Prostate gland (tissue), 2 donors: ENCODE measurements around the gene CDKN1A. TPM values are rescaled to one million over a fixed set of nuclear protein-coding genes. Genes with fewer than 3 reads are reported as not detected.

Source experiments
- DNase-seq: peaks from one replicate; pipeline ENCODE4 v3.0.0-alpha.2; 2019; ENCODE audit warnings: low spot score
- H3K27ac ChIP-seq, 2 donors: fragments of 200-600 bp; sonication (generic); 2 replicates each; pipeline ENCODE4 v1.5.1; 2017 to 2019
- H3K27me3 ChIP-seq: fragments of 200-600 bp; sonication (generic); replicated peaks from 2 replicates; pipeline ENCODE4 v1.5.1; 2019; ENCODE audit not compliant: insufficient read depth
- H3K36me3 ChIP-seq, 2 donors: fragments of 200-600 bp; sonication (generic); 1 replicate in 1 of 2; 2 replicates in 1 of 2; pipeline versions ENCODE4 v1.5.1 to v1.8.1; 2017 to 2019
- H3K4me1 ChIP-seq: fragments of 200-600 bp; sonication (generic); replicated peaks from 2 replicates; pipeline ENCODE4 v1.5.1; 2019
- H3K4me3 ChIP-seq, 2 donors: fragments of 200-600 bp; sonication (generic); 2 replicates each; pipeline ENCODE4 v1.5.1; 2017 to 2019
- H3K9me3 ChIP-seq: fragments of 200-600 bp; sonication (generic); 2 replicates; pipeline ENCODE4 v1.5.1; 2017
- POLR2A ChIP-seq: fragments of 450-650 bp; IDR thresholded peaks from one replicate; pipeline ENCODE4 v1.6.1; 2016; ENCODE audit warnings: antibody characterized with exemption, mild to moderate bottlenecking
- POLR2AphosphoS5 ChIP-seq: sonication (generic); formaldehyde crosslinking; IDR thresholded peaks from one replicate; pipeline ENCODE4 v1.6.1; 2017; ENCODE audit warnings: antibody characterized with exemption
- WGBS: methylation state at CpG from one replicate; pipeline ENCODE4 v1.1.5; 2018; 5-methylcytosine and 5-hydroxymethylcytosine counted together
- intact Hi-C: fragments of 100-400 bp; cut with DNase I; formaldehyde crosslinking; loops from one replicate; pipeline ENCODE4 v1.14.2; 2022
- total RNA-seq, 2 donors: library from RNA; depleted of rRNA; stranded (reverse); fragments of >200 nt; gene quantifications; one replicate each; pipeline ENCODE4 v1.1.0, GENCODE V29; 2016
- TF ChIP-seq, protein P1 (sequence below), 4 experiments: fragments of 200-600 bp in 2 of 4; fragments of 450-650 bp in 2 of 4; sonication (generic) in 2 of 4; IDR thresholded peaks; 1 replicate in 3 of 4; 2 replicates in 1 of 4; pipeline ENCODE4 v1.5.1; 2016 to 2019; ENCODE audit warnings: antibody characterized with exemption in 4 of 4, mild to moderate bottlenecking in 2 of 4, moderate library complexity in 2 of 4

CDKN1A gene
- total RNA-seq, 2 donors from 2014 or later: 69.7 to 148 TPM

DNA sequence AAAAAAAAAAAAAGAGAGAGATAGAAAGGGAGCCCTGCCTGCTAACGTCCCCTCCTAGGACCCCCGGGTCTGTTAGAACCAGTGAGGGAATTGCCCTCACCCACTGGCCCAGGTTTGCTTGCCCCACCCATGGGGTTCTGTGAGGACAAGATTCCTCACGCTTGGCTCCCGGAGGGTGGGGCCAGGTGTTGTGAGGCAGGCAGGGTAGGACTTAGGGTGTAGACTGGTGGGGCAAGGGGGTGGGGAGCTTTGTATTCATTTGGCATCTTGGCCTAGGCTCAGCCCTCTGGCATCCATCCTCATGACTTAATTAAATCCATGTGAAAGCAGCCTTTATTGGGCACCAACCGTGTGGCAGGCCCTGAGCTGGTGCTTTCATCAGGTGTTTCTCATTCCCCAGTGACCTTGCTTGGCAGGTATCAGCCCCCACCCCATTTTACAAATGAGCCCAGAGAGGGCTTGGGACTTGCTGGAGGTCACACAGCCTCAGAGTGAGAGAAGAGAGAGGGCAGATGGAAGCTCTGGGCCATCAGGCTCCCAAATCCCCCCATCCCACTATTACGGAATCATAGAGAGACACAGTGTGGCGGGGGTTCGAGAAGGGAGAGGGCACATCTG is 38.1 kb downstream of the CDKN1A start:
- WGBS: 68% methylated on average over 8 of the region's 8 CpGs
- intact Hi-C loops: no loop called here

GRCh38 chr6:36717231-36717825 is 38.8 kb downstream of the CDKN1A start:
- no peaks in the 10 kb centered on the region for H3K27me3 ChIP-seq
- H3K4me1 ChIP-seq: no peaks in the 10 kb centered on the region
- no peaks in the 10 kb centered on the region for H3K36me3 ChIP-seq
- no peak overlapping the region for H3K27ac ChIP-seq
- intact Hi-C loops: no loop called here
- no peaks in the 10 kb centered on the region for H3K9me3 ChIP-seq
- no peak for TF ChIP-seq POLR2AphosphoS5
- TF ChIP-seq POLR2A: no peak
- TF ChIP-seq, protein P1, sequence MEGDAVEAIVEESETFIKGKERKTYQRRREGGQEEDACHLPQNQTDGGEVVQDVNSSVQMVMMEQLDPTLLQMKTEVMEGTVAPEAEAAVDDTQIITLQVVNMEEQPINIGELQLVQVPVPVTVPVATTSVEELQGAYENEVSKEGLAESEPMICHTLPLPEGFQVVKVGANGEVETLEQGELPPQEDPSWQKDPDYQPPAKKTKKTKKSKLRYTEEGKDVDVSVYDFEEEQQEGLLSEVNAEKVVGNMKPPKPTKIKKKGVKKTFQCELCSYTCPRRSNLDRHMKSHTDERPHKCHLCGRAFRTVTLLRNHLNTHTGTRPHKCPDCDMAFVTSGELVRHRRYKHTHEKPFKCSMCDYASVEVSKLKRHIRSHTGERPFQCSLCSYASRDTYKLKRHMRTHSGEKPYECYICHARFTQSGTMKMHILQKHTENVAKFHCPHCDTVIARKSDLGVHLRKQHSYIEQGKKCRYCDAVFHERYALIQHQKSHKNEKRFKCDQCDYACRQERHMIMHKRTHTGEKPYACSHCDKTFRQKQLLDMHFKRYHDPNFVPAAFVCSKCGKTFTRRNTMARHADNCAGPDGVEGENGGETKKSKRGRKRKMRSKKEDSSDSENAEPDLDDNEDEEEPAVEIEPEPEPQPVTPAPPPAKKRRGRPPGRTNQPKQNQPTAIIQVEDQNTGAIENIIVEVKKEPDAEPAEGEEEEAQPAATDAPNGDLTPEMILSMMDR (IDR thresholded peaks at IDR 0.05): no peak
- H3K4me3 ChIP-seq: no peak overlapping the region
- DNase-seq: no peak
- 74% methylated on average over 13 of the region's 13 CpGs for whole genome bisulfite sequencing

More for the DNA sequence above, 38.1 kb downstream of the CDKN1A start:
- TF ChIP-seq POLR2A (no peak), POLR2AphosphoS5 (no peak)
- TF ChIP-seq, protein P1 (IDR thresholded peaks at IDR 0.05): no peak
- no peak overlapping the region for H3K27ac ChIP-seq
- no peak for DNase-seq
- H3K4me1 ChIP-seq: no peaks in the 10 kb centered on the region
- no peaks in the 10 kb centered on the region for H3K27me3 ChIP-seq
- H3K36me3 ChIP-seq: no peaks in the 10 kb centered on the region
- no peaks in the 10 kb centered on the region for H3K9me3 ChIP-seq
- no peak overlapping the region for H3K4me3 ChIP-seq

DNA sequence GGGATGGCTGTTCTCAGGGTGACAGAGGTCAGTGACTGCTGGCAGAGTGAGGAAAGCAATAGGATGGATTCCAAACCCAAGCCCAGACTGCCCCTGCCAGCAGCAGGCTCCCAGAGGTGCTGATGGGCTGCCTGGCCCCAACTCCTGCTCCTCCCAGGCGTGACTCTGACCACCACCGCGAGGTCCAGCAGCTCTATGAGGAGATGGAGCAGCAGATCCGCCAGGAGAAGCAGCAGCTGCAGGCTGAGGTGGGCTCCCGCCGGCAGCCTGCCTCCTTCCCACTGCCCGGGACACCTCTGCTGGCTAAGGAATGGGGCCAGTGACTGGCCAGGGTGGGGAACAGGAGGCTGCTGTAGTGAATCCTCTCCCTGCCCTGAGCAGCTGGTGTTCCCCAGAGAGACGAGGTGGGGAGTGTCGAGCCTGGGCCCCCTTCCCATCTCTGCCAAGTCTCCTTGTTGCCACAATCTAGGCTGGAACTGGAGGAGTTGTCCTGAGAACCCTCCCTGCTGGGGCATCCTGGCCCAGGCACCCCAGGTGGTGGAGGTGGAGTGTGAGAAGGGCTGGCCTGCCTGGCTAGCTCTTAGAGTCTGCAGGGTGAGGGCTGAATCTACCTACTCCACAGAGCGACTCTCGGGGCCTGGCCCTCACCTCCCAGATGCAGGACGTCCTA is 39.5 kb downstream of the CDKN1A start:
- no peak for DNase-seq
- Histone ChIP-seq H3K27ac (no peak overlapping the region), H3K27me3 (no peaks in the 10 kb centered on the region), H3K9me3 (no peaks in the 10 kb centered on the region), H3K36me3 (no peaks in the 10 kb centered on the region), H3K4me3 (no peak overlapping the region), H3K4me1 (no peaks in the 10 kb centered on the region)
- intact Hi-C loops: no loop called here
- TF ChIP-seq POLR2A: no peak
- 89% methylated on average over 11 of the region's 12 CpGs for WGBS

GRCh38 chr6:36718560-36718959 is 40.0 kb downstream of the CDKN1A start:
- Histone ChIP-seq H3K4me1 (no peaks in the 10 kb centered on the region), H3K9me3 (no peaks in the 10 kb centered on the region), H3K4me3 (no peak overlapping the region), H3K36me3 (no peaks in the 10 kb centered on the region), H3K27ac (no peak overlapping the region), H3K27me3 (no peaks in the 10 kb centered on the region)
- intact Hi-C loops: no loop called here
- DNase-seq: no peak
- TF ChIP-seq POLR2AphosphoS5: no peak
- no peak for TF ChIP-seq POLR2A
- TF ChIP-seq, protein P1 (IDR thresholded peaks at IDR 0.05): no peak
- 82% methylated on average over 5 of the region's 5 CpGs for WGBS

DNA sequence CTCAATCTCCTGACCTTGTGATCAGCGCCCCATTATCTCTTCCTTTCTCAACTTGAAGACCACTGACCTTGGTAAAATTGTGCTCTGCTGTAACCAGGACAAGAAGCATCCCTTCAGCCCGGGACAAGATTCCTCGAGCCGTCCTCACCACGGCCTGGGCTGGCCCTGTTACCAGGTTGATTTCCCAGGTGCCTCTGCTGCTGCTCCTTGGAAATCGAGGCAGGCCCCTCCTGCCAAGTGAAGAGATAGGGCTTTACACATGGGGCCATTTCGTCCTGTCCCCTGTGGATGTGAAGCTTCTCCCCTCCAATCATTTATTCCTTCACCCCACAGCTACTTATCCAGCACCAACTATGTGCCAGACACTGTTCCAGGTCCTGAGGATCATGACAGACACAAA is 40.6 kb downstream of the CDKN1A start:
- WGBS: 92% methylated on average over 7 of the region's 7 CpGs
- DNase-seq: no peak
- intact Hi-C loops: no loop called here

More for the DNA sequence above, 40.6 kb downstream of the CDKN1A start:
- Histone ChIP-seq H3K4me3 (no peak overlapping the region), H3K9me3 (no peaks in the 10 kb centered on the region), H3K36me3 (no peaks in the 10 kb centered on the region), H3K27me3 (no peaks in the 10 kb centered on the region), H3K4me1 (no peaks in the 10 kb centered on the region), H3K27ac (no peak overlapping the region)
- TF ChIP-seq, protein P1 (IDR thresholded peaks at IDR 0.05): no peak
- no peak for TF ChIP-seq POLR2AphosphoS5
- TF ChIP-seq POLR2A: no peak
